ENCODE data around the gene CABP4.
A peak's percentile ranks its signal among the peaks of the same experiment; 100 is the strongest.

Gene CABP4

DNA sequence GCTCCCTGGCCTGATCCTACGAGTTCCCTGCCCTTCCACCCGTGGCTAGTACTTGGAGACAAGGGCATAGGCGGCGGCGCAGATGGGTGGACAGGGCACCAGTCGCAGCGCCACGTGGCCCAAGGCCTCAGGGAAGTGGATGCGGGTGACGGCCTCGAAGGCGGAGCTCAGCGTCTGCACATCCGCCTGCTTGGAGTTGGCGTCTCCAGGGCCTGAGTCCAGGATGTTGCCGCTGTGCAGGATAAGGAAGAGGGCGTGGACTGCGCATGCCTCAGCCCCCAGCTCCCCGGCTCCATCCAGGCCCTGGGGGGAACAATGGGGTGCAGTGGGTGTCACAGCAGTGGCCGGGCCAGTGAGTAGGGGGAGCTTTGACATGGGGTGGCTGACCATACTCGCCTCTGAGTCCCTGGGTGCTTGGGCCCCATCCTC, 43.4 kb downstream of the CABP4 start:
- DNase-seq: no peak

DNA sequence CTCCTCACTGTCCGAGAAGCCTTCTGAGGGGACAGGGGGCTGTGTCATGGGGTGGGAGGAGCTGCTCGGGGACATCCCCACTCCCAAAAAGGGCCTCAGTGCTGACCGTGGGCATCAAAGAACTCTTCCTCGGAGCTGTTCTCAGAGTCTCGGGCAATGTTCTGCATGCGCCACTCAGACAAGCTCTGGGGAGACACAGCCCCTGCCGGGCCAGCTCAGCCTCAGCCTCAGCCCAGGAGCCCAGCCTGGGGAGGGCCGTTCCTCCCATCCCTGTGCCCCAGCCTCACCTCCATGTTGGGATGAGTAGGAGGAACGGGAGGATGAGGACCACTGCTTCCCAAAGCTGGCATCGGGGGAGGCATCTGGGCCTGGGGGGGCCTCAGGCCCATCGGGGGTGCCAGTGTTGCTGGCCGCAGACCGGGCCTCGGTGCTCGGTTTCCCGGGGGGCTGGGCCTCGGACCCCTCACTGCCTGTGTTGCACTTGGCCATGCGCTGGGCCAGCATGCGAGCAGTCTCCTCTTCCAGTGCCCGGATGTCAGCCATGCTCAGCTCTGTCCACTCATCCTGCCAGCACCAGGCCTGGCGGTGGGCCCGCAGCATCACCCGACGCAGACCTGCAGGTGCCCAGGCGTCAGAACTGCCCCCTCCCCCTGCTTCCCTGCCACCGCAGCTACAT, 44.8 kb downstream of the CABP4 start:
- DNase-seq: no peak

- DNase-seq: no peak
Observed at GRCh38 chr11:67500484-67500821, 45.3 kb downstream of the CABP4 start.

- DNase-seq: no peak
Observed at GRCh38 chr11:67500831-67501715, 45.9 kb downstream of the CABP4 start.

GRCh38 chr11:67501854-67502253, 46.7 kb downstream of the CABP4 start:
- DNase-seq: no peak

DNA sequence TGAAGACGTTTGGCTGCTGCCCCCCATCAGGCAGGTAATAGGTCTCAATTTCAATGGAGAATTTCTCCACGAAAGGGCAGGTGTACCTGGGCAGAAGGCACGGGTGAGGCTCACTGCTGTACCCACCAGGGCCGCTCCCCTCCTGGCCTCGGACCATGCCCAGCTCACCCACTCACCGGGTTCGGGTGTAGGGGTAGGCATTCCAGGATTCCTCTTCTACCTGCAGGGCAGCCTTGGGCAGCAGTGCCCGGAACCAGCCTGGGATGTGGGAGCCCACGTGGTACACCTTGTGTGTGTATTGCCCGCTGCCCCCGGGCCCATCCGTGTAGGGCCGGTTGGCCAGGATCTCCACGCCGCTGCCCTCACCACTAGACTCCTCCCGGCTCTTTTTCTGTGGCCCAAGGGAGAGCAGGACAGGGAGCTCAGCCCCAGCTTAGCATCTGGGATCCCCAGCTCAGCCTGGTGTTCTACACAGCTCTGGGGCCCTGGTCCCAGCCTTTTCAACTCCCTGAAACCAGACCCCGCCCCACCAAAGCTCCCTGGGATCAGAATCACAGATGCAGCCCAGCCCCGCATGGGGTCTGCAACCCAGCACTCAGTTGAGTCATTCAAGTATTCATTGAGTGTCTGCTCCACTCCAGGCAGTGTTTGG, 47.3 kb downstream of the CABP4 start:
- no peak for DNase-seq

GRCh38 chr11:67503119-67504004, 48.2 kb downstream of the CABP4 start:
- no peak for DNase-seq

DNA sequence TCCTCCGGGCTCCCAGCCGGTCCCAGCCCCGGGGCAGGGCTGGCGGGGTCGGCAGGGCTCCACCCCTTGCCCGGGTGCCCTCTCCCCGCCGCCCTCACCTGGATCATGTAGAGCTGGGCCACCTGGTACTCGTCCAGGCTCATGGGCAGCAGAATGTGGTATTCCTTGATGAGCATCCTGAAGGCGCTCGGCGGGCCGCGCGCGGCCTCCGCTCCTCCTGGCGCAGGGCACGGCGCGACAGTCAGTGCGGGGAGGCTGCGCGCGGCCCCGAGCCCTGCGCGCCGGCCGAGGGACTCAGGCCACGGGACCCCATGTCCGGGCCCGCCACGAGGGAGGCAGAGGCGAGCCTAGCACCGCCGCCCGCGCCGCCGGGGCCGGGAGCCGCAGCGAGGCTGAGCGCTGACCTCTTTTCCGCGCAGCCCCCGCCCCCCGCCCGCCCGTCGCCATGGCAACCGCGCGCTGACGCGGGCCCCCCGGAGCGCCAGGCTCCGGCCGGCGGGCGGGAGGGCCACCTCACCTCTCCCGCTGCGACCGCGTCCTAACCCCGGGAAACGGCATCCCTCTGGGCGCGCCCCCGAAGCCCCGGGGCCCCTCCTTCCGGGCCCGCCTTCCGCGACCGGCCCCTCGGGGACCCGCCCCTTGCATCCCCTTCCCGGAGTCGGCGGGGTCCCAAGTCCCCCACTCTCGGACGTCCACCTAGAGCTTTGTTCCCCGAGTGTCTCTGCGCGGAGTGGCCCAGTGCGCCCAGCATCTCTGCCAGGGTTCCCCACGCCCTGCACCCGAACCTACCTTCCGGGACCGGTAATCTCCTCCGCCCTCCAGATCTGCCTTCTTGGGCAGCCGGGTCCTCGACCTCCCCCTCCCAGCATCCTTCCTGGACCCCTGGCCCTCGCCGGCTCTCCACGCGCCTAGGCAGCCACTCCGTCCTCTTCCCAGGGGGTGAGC, 49.1 kb downstream of the CABP4 start:
- DNase-seq: peak in 1 of 2 experiments; percentile 39

DNA sequence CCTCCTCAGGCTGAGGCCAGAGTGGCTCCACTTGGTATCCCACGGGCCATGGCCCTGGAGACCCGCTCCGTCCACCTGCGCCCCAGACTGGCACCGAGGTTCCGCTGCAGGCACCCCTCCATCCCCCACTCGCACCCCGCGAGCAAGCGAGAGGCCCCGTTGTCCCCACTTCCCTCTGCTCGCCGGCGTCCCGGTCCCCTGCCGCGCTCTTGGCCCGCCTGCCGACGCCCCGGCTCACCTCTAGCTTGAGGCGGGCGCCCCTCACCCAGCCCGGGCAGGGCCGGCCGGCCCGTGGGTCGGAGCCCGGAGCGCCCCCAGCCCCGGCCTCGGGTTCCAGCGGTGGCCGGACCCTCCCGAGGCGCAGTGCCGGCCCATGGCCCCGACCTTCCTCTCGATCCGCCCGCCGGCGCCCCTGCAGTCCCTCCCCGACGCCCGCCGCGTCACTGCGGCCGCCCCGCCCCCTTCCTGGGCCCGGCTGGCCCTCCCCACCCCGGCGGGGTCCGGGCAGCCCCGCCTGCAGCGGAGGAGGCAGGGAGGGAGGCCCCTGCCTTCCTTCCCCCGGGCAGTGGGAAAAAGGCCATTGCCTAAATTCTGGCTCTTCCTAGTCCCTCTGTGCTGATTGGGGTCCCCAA, 49.9 kb downstream of the CABP4 start, which contains the start of gene PITPNM1:
PITPNM1 (minus strand) TSS at position 414 of the 632 bp plus-strand sequence. CDS start 1,183 bp downstream, outside the sequence.
- peak; percentile 29 to 62 for DNase-seq

GRCh38 chr11:67505605-67506396, 50.6 kb downstream of the CABP4 start:
- peak; percentile 93 to 96 for DNase-seq

DNA sequence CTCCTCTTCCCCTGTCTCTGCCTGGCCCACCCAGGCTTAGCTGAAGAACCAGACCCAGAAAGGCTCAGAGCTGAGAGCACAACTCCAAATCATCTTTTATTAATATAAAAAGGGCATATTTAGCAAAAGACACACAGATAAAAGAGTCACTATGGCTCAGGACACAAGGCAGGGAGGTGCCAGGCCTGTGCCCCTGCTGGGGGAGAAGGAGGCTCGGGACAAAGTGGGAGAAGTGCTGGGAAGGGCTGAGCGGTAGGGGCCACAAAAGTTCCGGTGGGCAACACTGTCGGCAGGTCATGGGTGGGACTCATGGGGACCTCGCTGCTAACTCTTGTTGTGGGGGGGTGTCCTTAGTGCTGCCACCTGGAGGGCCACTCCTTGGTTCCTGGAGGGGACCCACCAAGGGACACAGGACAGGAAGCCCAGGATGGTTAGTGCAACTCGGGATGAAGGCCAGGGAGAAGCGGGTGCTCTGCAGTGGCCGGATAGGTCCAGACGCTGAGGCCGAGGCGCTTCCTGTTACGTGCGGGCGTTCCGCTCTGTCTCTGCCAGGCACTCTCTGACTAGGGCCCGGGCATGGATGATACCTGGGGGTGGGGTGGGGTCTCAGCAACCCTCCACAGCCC, 51.4 kb downstream of the CABP4 start:
- DNase-seq: no peak

GRCh38 chr11:67507242-67507863, 52.2 kb downstream of the CABP4 start:
- no peak for DNase-seq

DNA sequence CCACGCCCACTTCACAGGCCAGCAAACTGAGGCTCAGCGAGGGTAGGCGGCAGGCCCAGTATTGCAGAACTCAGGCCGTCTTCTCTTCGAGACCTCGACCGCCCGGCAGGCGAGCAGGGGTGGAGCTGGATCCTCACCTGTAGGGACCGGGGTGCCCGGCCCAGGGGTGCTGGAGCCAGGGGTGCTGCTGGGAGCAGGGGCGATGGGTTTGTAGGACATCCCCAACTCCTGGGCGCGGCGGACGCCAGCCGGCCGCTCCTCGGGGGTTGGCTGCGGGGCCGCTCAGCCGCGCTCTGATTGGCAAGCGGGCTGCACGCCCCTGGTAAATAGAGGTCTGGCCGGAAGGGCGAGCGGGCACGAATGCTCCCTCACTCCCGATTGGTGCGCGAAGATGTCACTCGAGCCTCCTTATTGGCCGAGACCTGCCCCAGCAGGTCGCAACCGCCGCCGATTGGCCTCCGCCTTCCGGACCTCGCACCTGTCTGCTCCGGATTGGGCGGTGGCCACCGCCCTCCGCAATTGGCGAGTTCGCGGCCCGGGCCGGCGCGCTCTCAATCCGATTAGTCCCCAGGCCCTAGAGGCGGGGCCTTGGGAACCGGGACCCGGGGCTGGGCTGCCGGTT, 52.8 kb downstream of the CABP4 start, which contains the start of gene CDK2AP2:
CDK2AP2 (minus strand) TSS at position 299 of the 622 bp plus-strand sequence; CDS start at position 219, 80 bp downstream.
- DNase-seq: peak; percentile 100

- DNase-seq: peak; percentile 99
Observed at GRCh38 chr11:67508486-67509121, 53.5 kb downstream of the CABP4 start.

GRCh38 chr11:67510023-67510345, 54.8 kb downstream of the CABP4 start:
- no peak for DNase-seq
